ENCODE results near the gene MTFP1.

- TF ChIP-seq ZNF121 (CRISPR knock-in tag; conservative IDR thresholded peaks at IDR 0.05) (no peak), MAZ (CRISPR knock-in tag; conservative IDR thresholded peaks at IDR 0.05 in 1 of 2, IDR thresholded peaks at IDR 0.05 in 1 of 2) (no peak), PCBP1 (IDR thresholded peaks at IDR 0.05; ENCODE audit: low read depth, low read length, poor library complexity, severe bottlenecking) (no peak), POLR2A (conservative IDR thresholded peaks at IDR 0.05) (no peak), CTCF (IDR thresholded peaks at IDR 0.05 in 2 of 3, conservative IDR thresholded peaks at IDR 0.05 in 1 of 3; ENCODE audit: insufficient read depth in 2 of 3, low read depth in 1 of 3, low read length in 3 of 3) (no peak)
These were observed 45.1 kb downstream of the MTFP1 start for GRCh38 chr22:30470655-30471054.
